SK-N-MC (cell line): ENCODE measurements around the gene MMP3.

Experiments
- EZH2 ChIP-seq: fragments of 200-600 bp; sonication (generic); IDR thresholded peaks from one replicate; pipeline ENCODE4 v1.6.1; 2017; ENCODE audit warnings: antibody characterized with exemption
- POLR2AphosphoS5 ChIP-seq: IDR thresholded peaks from 2 replicates; pipeline ENCODE4 v1.6.1; 2012; ENCODE audit warnings: mild to moderate bottlenecking, low read depth, low read length, borderline replicate concordance

DNA sequence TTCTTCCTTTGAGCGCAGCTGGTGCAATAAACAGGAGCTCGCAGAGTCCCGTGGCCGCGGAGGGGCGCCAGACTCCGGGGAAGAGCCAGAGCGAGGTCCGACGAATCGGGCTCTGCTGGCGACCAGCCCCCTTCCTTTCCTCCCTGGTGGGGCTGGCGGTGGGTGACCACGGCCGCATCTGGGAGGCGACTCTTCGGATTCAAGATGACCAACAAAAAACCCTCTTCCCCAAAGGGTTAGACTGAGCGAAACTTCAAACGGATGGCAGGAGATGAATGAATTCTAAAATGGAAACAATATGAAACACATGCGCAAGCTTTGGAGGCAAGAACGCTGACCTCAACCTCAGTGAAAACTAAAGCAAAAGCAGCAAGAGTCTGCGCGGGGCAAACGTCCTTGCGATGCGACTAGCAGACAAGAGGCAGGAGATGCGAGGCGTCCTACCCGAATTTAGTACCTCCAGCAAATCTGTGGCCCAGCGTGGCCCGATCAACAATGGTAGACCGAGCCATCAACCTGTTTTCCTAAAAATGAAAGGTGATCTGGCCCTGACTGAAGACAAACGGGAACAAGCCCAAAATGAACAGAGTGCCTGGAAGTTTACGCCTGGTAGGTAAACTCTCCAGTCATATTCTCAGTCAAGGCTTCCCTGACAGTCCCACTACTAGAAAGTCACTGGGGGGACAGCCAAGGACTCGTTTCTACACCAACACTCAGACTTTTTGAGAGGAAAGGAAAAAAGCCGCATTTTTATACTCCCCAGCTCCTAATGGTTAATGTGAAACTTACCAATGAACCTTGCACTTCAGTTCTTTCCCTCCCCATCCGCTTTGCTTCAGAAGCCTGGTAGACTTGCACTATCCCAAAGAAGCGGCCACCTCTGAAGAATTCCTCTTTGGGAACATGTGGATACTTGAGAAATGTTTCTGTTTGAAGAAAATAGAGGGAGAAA, 11.6 kb downstream of the MMP3 start:
- TF ChIP-seq EZH2 = no peak
- TF ChIP-seq POLR2AphosphoS5 = no peak
